GM21423 (cell line): ENCODE data around the gene SMIM29.
"Not testable (repeated sequence)": the region's sequence is repeated elsewhere in the genome, so short reads cannot be mapped to it uniquely, and the experiment has no call there.

Experiments
- ATAC-seq: cut with Tn5 transposase; IDR thresholded peaks from one replicate; pipeline ENCODE4 v1.9.1; 2021; ENCODE audit warnings: mild to moderate bottlenecking, moderate library complexity; ENCODE audit not compliant: unreplicated experiment

The SMIM29 gene

DNA sequence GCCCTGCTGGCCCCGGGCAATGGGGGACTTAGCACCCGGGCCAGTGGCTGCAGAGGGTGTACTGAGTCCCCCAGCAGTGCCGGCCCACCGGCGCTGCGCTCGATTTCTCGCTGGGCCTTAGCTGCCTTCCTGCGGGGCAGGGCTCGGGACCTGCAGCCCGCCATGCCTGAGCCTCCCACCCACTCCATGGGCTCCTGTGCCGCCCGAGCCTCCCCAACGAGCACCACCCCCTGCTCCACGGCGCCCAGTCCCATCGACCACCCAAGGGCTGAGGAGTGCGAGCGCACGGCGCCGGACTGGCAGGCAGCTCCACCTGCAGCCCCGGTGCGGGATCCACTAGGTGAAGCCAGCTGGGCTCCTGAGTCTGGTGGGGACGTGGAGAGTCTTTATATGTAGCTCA, 20.3 kb upstream of the SMIM29 start:
- not testable (repeated sequence) for ATAC-seq

DNA sequence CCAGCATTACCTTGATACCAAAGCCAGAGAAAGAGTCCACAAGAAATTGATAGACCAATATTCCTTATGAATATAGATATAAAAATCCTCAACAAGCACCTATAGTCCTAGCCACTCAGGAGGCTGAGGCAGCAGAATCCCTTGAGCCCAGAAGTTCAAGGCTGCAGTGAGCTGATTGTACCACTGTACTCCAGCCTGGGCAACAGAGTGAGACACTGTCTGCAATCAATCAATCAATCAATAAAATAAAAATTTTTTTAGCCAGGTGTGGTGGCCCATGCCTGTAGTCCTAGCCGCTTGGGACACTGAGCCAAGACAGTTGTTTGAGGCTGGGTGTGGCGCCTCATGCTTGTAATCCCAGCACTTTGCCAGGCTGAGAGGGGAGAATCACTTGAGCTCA, 18.9 kb upstream of the SMIM29 start:
- no peak for ATAC-seq

DNA sequence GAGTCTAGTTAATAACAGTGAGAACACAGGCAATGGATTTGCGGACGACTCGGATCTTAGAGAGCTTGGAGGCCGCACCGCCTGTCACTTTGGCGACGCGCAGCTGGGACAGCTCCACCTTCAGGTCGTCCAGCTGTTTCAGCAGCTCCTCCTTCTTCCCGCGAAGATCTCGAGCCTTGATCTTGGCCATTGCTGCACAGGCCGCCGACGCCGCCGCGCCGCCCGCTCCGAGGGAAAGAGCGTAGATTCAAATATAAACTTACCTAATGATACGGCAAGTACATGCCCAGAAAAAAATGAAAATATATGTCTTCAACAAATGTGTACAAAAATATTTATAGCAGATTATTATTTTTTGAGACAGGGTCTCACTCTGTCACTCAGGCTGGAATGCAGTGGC, 14.7 kb upstream of the SMIM29 start:
- not testable (repeated sequence) for ATAC-seq

DNA sequence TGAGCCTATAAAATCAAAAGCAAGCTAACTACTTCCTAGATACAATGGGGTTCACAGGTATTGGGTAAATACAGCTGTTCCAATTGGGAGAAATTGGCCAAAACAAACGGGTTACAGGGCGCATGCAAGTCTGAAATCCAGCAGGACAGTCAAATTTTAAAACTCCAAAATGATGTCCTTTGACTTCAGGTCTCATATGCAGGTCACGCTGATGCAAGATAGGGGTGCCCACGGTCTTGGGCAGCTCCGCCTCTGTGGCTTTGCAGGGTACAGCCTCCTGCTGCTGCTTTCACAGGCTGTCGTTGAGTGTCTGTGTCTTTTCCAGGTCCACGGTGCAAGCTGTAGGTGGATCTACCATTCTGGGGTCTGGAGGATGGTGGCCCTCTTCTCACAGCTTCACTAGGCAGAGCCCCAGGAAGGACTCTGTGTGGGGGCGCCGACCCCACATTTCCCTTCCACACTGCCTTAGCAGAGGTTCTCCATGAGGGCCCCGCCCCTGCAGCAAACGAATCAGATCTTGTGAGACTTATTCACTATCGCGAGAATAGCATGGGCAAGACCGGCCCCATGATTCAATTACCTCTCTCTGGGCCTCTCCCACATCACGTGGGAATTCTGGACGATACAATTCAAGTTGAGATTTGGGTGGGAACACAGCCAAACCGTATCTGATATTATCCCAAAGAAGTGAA, 11.9 kb upstream of the SMIM29 start:
- no peak for ATAC-seq

DNA sequence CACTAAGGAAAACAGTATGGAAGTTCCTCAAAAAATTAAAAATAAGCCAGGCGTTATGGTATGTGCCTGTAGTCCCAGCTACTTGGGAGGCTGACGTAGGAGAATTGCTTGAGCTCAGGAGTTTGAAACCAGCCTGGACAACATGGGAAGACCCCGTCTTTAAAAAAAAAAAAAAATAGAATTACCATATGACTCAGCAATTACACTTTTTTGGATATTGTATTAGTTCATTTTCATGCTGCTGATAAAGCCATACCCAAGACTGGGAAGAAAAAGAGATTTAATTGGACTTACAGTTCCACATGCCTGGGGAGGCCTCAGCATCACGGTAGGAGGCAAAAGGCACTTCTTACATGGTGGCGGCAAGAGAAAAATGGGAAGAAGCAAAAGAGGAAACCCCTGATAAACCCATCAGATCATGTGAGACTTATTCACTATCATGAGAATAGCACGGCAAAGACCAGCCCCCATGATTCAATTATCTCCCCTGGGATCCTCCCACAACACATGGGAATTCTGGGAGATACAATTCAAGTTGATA, 10.8 kb upstream of the SMIM29 start:
- ATAC-seq: no peak

DNA sequence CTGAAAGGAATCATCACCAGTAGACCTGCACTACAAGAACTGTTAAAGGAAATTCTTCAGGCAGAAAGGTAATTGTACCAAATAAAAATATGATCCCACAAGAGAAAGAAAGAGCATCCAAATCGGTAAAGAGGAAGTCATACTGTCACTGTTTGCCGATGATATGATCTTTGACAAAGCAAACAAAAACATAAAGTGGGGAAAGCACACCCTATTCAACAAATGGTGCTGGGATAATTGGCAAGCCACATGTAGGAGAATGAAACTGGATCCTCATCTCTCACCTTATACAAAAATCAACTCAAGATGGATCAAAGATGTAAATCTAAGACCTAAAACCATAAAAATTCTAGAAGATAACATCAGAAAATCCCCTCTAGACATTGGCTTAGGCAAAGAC, 3.6 kb upstream of the SMIM29 start:
- ATAC-seq: not testable (repeated sequence)

DNA sequence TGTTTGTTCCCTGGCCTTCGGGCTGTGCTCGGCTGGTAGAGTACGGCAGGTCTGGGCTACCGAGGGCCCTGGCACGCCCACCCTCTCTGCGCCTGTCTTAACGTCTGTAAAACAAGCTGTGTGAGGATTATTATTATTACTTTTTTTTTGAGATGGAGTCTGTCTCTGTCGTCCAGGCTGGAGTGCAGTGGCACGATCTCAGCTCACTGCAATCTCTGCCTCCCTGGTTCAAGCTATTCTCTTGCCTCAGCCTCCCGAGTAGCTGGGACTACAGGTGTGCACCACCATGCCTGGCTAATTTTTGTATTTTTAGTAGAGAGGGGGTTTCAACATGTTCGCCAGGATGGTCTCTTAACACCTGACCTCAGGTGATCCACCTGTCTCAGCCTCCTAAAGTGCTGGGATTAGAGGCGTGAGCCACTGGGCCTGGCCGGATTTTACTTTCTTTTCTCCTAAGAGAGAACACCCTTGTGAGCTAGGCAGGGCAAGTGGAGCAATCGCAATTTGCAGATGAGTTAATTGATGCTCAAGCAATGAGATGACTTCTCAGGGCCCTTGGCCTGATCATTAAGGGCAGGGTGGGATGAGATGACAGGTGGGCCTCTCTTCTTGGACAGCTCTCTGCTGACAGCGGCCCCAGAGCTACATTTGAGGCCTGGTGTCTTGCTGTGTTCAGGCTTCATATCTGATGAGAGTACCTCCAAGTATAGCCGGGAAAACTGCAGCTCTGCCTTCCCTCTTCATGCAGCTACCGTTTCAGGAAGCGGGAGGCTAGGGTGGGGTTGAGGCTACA, 859 bp upstream of the SMIM29 start:
- peak; percentile 16 for ATAC-seq

GRCh38 chr6:34248198-34248726, 544 bp downstream of the SMIM29 start:
- peak; percentile 23 for ATAC-seq

DNA sequence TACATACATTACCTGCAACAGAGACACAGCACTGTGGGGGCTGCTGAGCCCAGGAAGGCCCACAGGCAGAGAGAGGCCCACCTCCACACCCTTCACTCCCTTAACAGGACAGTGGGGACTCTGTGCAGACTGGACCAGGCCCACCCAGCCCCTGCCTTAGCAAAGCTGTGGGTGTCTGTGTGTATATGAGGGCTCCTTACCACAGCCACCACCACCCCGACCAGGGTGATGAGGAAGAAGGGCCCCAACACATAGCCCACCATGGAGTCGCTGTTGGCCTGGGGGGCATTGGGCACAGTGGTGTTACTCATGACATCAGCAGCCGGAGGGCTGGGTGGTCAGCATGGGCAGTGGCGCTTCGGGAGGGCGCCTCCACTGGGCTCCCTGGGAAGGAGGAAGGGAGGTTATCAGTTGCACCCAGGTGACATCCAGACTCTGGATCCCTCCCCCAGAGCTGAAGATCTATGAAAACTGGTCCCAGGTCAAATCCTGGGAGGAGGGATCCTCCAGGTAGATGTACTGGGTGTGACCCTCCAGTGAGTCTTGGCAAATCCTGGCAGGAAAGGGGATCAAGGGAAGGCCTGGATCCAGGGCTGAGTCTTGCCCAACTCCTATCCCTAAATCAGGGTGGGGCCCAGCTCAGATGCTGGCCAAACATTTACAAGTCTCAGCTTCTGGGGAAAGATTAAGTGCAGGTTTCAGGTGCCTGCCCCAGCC, 1.2 kb downstream of the SMIM29 start:
- ATAC-seq: no peak

DNA sequence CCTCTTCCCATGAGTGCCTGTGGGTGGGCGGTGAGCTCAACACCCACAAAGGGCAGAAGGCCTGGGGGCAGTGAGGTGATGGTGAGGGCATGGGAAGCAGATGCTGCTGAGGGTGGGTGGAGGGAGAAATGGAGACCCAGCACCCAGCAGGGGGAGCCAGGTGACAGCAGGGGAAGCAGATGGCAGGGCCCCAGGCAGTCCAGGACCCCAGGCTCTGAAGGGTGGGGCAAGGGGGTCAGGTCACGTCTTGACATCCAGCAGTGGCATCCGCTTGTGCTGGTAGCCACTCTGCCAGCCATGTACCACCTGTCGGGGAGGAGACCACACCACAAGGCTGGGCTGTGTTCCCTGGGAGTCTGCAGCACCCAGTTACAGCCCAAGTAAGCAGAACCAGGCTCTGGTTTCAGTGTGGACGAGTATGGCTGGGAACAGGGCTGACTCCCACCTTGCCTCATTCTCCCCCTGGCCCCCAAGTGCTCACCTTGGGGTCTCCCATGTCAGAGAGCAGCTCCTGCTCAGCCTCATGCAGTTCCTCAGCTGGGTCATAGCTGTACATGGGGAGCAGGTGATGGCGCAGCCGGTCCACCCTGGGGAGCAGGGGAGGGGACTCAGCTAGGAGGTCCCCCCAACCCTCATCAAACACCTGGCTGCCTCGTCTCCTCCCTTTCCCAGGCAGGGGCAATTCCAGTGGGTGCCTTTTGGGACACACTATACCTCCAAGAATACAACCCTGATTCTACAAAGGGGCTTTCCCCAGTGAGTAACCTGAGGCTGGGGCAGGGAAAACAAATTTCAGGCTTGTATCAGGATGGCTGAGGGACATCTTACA, 2.0 kb downstream of the SMIM29 start:
- ATAC-seq: no peak

DNA sequence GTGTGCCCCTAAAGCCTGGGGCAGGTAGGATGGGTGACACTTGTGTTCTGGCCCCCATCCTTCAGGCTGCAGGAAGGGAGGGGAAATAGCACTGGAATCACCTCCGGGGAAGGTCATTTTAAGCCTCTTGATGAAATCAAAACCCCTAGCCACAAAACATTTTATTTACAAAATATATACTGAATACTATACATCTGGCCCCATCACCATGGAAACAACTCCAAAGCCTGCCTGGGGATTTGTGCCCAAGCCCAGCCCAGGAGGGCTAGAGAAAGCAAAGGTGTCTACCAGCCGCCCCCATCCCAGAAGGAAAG, 2.6 kb downstream of the SMIM29 start:
- ATAC-seq: no peak

DNA sequence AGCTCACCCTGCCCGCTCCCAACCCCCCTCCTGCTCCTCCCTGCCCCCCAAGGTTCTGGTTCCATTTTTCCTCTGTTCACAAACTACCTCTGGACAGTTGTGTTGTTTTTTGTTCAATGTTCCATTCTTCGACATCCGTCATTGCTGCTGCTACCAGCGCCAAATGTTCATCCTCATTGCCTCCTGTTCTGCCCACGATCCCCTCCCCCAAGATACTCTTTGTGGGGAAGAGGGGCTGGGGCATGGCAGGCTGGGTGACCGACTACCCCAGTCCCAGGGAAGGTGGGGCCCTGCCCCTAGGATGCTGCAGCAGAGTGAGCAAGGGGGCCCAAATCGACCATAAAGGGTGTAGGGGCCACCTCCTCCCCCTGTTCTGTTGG, 3.1 kb downstream of the SMIM29 start:
- not testable (repeated sequence) for ATAC-seq

GRCh38 chr6:34245032-34245760, 3.6 kb downstream of the SMIM29 start:
- not testable (repeated sequence) for ATAC-seq

DNA sequence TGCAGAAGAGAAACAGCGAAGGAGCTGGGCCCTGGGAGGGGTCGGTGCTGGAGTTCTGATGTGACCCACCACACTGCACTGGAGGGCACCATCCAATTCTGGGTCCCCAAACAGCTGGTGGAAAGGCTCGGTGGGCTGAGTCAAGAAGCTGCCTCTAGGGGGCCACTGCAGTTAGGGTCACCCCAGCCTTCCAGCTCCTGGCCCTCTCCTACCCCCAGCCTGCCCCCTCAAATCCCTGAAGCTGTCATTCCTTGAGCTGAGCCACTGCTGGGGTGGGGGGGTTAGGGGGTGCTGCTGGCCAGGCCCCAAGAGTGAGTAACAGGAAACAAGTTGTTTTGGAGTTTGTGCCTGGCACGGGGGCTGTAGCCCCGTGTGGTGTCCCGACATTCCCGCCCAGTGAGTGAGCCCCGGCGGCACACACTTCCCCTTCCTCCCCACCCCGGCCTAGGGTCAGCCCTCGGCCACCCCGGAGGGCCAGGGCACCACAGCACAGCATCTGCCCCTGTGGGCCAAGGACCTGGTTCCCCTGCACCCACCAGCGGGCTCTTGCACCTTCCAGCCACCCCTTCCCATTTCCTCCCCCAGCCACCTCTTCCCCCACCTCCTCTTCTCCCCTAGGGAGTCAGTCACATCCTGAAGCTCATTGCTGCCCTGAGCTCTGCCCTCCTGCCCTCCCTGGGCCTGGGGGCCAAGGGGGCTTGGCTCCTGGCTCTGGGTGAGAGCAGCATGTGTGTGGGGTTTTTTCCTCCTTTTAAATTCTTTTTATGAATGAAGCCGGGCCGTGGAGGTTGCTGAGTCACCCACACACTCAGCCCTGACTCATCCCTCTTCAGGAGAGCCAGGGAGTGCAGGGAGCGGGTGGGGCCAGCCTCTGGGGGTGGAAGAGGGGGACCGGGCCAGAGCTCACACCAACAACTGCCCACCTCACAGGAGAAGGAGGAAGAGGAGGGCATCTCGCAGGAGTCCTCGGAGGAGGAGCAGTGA, 4.6 kb downstream of the SMIM29 start:
- no peak for ATAC-seq

GRCh38 chr6:34243131-34243771, 5.6 kb downstream of the SMIM29 start:
- no peak for ATAC-seq

DNA sequence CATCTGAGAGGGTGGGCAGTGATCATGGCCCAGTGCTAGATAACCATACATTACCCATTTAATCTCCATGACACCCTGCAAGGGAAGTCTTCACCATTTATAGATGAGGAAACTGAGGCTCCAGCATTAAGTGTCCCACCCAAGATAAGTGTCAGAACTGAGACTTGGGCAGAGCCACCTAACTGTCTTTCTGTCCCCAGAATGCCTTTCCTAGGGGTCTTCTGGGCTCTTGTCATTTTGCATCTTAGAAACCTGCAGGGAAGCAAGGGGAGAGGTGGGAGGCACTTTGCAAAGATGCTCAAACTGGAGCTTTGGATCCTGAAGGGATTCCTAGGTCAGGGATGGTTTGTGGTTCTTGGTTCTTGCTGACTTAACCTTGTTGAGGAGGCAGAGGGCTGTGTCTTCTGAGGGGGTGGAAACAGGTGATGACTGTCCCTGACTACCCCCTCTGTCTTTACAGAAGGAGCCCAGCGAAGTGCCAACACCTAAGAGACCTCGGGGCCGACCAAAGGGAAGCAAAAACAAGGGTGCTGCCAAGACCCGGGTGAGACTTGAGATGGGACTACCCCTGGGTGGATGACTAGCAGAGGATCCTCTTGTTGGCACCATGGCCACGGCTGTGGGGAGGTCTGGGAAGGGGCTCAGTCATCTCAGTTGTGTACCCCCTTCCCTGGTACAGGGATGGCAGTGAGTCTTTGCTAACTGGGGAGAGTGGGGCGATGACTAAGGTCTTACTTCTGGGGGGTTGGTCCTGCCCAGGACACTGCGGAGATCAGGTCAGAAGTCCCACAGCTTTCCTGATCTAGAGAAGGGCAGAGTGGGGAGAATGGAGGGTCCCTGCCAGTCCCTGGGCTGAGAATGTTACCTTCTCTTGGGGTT, 6.3 kb downstream of the SMIM29 start:
- no peak for ATAC-seq
